Calu3 (cell line): ENCODE measurements around the gene JARID2. TPM values are rescaled to one million over a fixed set of nuclear protein-coding genes. Genes with fewer than 3 reads are reported as not detected.

ENCODE experiments used
- BruUV-seq: library from RNA; stranded (reverse); fragments of 400-500 nt; replicated peaks from 2 replicates; lab custom pipeline; 2021; lab: Mats Ljungman, UMichigan
- CTCF ChIA-PET: fragments of 300-600 bp; sonication (Branson Sonifier 250); formaldehyde crosslinking; loops from one replicate; lab custom pipeline; 2022; ENCODE audit warnings: antibody characterized with exemption; lab: Charles Lee
- DNase-seq: peaks from one replicate; pipeline ENCODE4 v3.0.0; 2022
- H3K27ac Mint-ChIP-seq: one replicate; pipeline ENCODE4 v1.8.0; 2022; ENCODE audit warnings: mixed read lengths; ENCODE audit not compliant: unreplicated experiment
- H3K27me3 Mint-ChIP-seq: one replicate; pipeline ENCODE4 v1.8.0; 2022; ENCODE audit warnings: mixed read lengths; ENCODE audit not compliant: unreplicated experiment
- H3K36me3 Mint-ChIP-seq: one replicate; pipeline ENCODE4 v1.8.0; 2022; ENCODE audit warnings: mild to moderate bottlenecking, moderate library complexity, mixed read lengths; ENCODE audit not compliant: insufficient read depth, unreplicated experiment
- H3K4me1 Mint-ChIP-seq: one replicate; pipeline ENCODE4 v1.8.0; 2022; ENCODE audit warnings: mild to moderate bottlenecking, low read depth, mixed read lengths; ENCODE audit not compliant: unreplicated experiment
- H3K4me3 Mint-ChIP-seq: one replicate; pipeline ENCODE4 v1.8.0; 2022; ENCODE audit warnings: mild to moderate bottlenecking, low read depth, moderate library complexity, mixed read lengths; ENCODE audit not compliant: unreplicated experiment
- H3K9me3 Mint-ChIP-seq: one replicate; pipeline ENCODE4 v1.8.0; 2022; ENCODE audit warnings: low read depth, mixed read lengths; ENCODE audit not compliant: unreplicated experiment
- intact Hi-C: fragments of 100-400 bp; cut with micrococcal nuclease; formaldehyde crosslinking; loops from one replicate; pipeline ENCODE4 v1.10.0; 2022; ENCODE audit not compliant: unreplicated experiment
- total RNA-seq: library from RNA; stranded (reverse); gene quantifications from 2 replicates; pipeline ENCODE4 v1.2.3, GENCODE V29; 2022
- TF ChIP-seq, protein P1 (sequence below): fragments of 200-600 bp; IDR thresholded peaks from one replicate; pipeline ENCODE4 v1.8.0; 2022; ENCODE audit warnings: antibody characterized with exemption; ENCODE audit not compliant: unreplicated experiment

The JARID2 gene
- total RNA-seq, 1 experiment from 2014 or later, result 9.4 TPM

DNA sequence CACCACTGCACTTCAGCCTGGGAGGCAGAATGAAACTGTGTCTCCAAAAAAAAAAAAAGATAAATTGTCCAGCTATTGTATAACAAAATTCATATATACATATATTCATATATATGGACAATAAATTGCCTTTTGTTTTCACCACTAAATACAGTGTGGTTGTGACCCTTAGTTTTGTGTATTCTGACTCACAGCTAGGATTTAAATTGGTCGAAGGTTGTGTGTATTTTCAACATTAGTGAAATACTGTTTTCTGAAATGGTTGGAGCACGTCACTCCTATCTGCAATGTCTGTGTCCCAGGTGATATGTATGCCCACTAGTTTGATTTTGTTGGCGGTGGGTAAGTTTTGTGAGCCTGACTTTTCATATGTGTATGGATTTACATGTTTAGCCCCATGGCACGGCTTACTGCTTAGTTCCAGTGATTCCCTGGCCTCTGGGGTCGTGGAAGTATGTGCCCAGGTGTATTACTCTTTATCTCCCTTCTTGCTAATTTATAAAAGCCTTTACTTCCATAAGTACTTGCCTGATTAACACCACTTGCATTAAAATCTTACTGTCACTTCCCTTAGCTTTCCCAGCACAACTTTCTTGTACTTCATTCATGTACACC lies 33.3 kb downstream of the JARID2 start:
- TF ChIP-seq, protein P1, sequence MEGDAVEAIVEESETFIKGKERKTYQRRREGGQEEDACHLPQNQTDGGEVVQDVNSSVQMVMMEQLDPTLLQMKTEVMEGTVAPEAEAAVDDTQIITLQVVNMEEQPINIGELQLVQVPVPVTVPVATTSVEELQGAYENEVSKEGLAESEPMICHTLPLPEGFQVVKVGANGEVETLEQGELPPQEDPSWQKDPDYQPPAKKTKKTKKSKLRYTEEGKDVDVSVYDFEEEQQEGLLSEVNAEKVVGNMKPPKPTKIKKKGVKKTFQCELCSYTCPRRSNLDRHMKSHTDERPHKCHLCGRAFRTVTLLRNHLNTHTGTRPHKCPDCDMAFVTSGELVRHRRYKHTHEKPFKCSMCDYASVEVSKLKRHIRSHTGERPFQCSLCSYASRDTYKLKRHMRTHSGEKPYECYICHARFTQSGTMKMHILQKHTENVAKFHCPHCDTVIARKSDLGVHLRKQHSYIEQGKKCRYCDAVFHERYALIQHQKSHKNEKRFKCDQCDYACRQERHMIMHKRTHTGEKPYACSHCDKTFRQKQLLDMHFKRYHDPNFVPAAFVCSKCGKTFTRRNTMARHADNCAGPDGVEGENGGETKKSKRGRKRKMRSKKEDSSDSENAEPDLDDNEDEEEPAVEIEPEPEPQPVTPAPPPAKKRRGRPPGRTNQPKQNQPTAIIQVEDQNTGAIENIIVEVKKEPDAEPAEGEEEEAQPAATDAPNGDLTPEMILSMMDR, result no peak
- CTCF ChIA-PET, result interaction anchor here (0.6 kb wide), 1 partner anchor 178 kb away, joined by 5 read pairs; no protein-coding TSS in a partner anchor
- Mint-ChIP-seq H3K27ac (no peak overlapping the region), H3K4me3 (no peak overlapping the region), H3K9me3 (no peaks in the 10 kb centered on the region), H3K4me1 (peaks cover 9% of the 10 kb centered on the region), H3K36me3 (no peaks in the 10 kb centered on the region), H3K27me3 (no peaks in the 10 kb centered on the region)
- no TSS peak for BruUV-seq
- intact Hi-C loops, result no loop called here
- DNase-seq, result no peak

DNA sequence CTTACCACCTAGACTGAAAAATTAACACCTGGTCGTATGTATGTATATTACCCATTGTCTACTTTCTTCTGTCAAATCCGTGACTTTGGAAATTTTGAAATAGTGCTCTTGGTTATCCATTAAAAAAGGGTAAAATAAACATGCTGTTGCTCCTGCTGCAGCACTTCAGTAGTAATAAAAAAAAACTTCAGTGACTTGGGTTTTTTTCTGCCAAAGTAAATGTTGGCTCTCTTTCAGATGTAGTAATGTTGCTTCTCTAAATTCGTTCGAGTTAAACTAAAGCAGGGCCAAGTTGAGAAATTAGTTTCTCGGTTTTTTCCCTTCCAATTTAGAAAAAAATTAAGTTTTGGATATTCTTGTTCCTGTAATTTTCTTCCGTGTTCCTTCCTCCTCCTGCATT lies 34.2 kb downstream of the JARID2 start:
- TF ChIP-seq, protein P1, result no peak
- H3K9me3 Mint-ChIP-seq, result no peaks in the 10 kb centered on the region
- no peaks in the 10 kb centered on the region for H3K36me3 Mint-ChIP-seq
- no peaks in the 10 kb centered on the region for H3K27me3 Mint-ChIP-seq
- no peak overlapping the region for H3K27ac Mint-ChIP-seq
- H3K4me1 Mint-ChIP-seq, result peaks cover 9% of the 10 kb centered on the region
- no peak for DNase-seq
- intact Hi-C loops, result no loop called here
- CTCF ChIA-PET, result no interaction called here
- BruUV-seq, result no TSS peak
- no peak overlapping the region for H3K4me3 Mint-ChIP-seq

DNA sequence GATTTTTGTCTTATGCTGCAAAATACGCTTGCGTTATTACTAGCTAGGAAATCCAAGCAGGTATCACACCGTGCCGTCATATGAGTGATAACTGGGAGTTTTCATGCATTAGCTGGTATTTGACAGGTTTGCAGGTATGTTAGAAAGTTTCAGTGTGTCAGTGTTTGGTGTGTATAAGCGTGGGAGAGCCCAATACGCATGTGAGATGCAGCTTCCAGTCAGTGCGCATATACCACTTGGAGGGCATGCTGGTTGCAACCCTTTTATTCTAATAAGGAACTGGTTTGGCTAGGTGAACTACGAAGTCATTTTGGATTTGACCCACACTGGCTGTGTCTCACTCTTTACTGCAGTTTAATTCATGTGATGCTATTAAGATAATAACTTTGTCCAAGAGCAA lies 35.1 kb downstream of the JARID2 start:
- CTCF ChIA-PET, result no interaction called here
- H3K27me3 Mint-ChIP-seq, result no peaks in the 10 kb centered on the region
- no peak for DNase-seq
- H3K36me3 Mint-ChIP-seq, result no peaks in the 10 kb centered on the region
- no peak overlapping the region for H3K27ac Mint-ChIP-seq
- H3K9me3 Mint-ChIP-seq, result no peaks in the 10 kb centered on the region
- TF ChIP-seq, protein P1, result no peak
- no TSS peak for BruUV-seq
- no peak overlapping the region for H3K4me3 Mint-ChIP-seq
- peaks cover 9% of the 10 kb centered on the region for H3K4me1 Mint-ChIP-seq
- intact Hi-C loops, result no loop called here

DNA sequence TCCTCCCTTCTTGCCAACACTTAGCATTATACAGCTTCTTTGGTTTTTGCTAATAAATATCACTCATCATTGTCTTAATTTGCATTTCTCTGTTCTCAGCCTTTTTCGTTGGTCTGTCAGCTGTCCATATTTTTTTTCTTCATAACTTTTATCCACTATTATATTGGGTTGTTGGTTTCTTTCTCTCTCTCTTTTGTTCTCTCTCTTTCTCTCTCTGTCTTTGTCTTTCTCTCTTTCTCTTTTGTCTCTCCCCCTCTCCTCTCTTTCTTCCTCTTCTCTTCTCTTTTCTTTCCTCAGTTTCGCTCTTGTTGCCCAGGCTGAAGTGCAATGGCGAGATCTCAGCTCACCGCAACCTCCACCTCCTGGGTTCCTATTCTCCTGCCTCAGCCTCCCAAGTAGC lies 36.5 kb downstream of the JARID2 start:
- no peaks in the 10 kb centered on the region for H3K9me3 Mint-ChIP-seq
- H3K27ac Mint-ChIP-seq, result no peak overlapping the region
- no TSS peak for BruUV-seq
- intact Hi-C loops, result no loop called here
- TF ChIP-seq, protein P1, result no peak
- H3K27me3 Mint-ChIP-seq, result no peaks in the 10 kb centered on the region
- DNase-seq, result no peak
- peaks cover 9% of the 10 kb centered on the region for H3K4me1 Mint-ChIP-seq
- H3K4me3 Mint-ChIP-seq, result no peak overlapping the region
- CTCF ChIA-PET, result no interaction called here
- H3K36me3 Mint-ChIP-seq, result no peaks in the 10 kb centered on the region
